CD4-positive, alpha-beta T cell (primary cell): ENCODE data around the gene SACS. TPM values are rescaled to one million over a fixed set of nuclear protein-coding genes. Genes with fewer than 3 reads are reported as not detected.
"Not testable (repeated sequence)": the region's sequence is repeated elsewhere in the genome, so short reads cannot be mapped to it uniquely, and the experiment has no call there.

ENCODE experiments used
- ATAC-seq: fragments of 200-7000 bp; cut with Tn5 transposase; one replicate; pipeline ENCODE4 v1.10.0; 2022; ENCODE audit warnings: mild to moderate bottlenecking; ENCODE audit not compliant: poor library complexity
- CTCF ChIA-PET: fragments of 350-600 bp; sonication (Branson Sonifier 250); formaldehyde crosslinking; loops from one replicate; lab custom pipeline; 2021; ENCODE audit warnings: antibody characterized with exemption, inconsistent platforms; lab: Charles Lee
- POLR2A ChIA-PET: fragments of 350-600 bp; sonication (Branson Sonifier 250); formaldehyde crosslinking; loops from one replicate; lab custom pipeline; 2021; ENCODE audit warnings: antibody characterized with exemption, inconsistent platforms; lab: Charles Lee
- DNase-seq, 14 experiments: peaks; one replicate each; pipeline ENCODE4 v3.0.0-alpha.2; 2013 to 2020; ENCODE audit warnings: mixed read lengths in 2 of 14
- H3K27ac ChIP-seq, 2 donors: one replicate each; pipeline versions ENCODE4 v1.5.1 to v1.7.0; 2013; ENCODE audit warnings: low read length in 2 of 2, low read depth in 1 of 2, mild to moderate bottlenecking in 1 of 2
- H3K27me3 ChIP-seq, 2 experiments: 1 replicate in 1 of 2; 2 replicates in 1 of 2; pipeline versions ENCODE4 v1.6.1 to v1.7.0; 2013; ENCODE audit warnings: low read length in 2 of 2, control low read depth in 1 of 2, mild to moderate bottlenecking in 1 of 2, moderate library complexity in 1 of 2; ENCODE audit not compliant: insufficient read depth in 2 of 2, control insufficient read depth in 1 of 2
- H3K36me3 ChIP-seq: one replicate; pipeline ENCODE4 v1.6.1; 2013; ENCODE audit warnings: low read length, control low read depth; ENCODE audit not compliant: insufficient read depth
- H3K4me1 ChIP-seq: one replicate; pipeline ENCODE4 v1.6.1; 2013; ENCODE audit warnings: low read length, control low read depth; ENCODE audit not compliant: insufficient read depth
- H3K4me3 ChIP-seq: one replicate; pipeline ENCODE4 v1.5.1; 2013; ENCODE audit warnings: mild to moderate bottlenecking, low read length, moderate library complexity
- H3K9me3 ChIP-seq, 2 experiments: 1 replicate in 1 of 2; 2 replicates in 1 of 2; pipeline versions ENCODE4 v1.6.1 to v1.7.0; 2013; ENCODE audit warnings: low read length in 2 of 2, mild to moderate bottlenecking in 2 of 2, control low read depth in 1 of 2, moderate library complexity in 1 of 2; ENCODE audit not compliant: control insufficient read depth in 1 of 2, insufficient read depth in 1 of 2
- H3K27ac Mint-ChIP-seq: one replicate; pipeline ENCODE4 v1.8.0; 2020; ENCODE audit warnings: mixed read lengths
- H3K27me3 Mint-ChIP-seq: one replicate; pipeline ENCODE4 v1.8.0; 2021; ENCODE audit warnings: mixed read lengths
- H3K36me3 Mint-ChIP-seq: one replicate; pipeline ENCODE4 v1.8.0; 2021; ENCODE audit warnings: low read depth, mixed read lengths
- H3K4me1 Mint-ChIP-seq: one replicate; pipeline ENCODE4 v1.8.0; 2021; ENCODE audit warnings: low read depth, mixed read lengths
- H3K4me3 Mint-ChIP-seq: one replicate; pipeline ENCODE4 v1.8.0; 2020; ENCODE audit warnings: mild to moderate bottlenecking, mixed read lengths
- H3K9me3 Mint-ChIP-seq: one replicate; pipeline ENCODE4 v1.8.0; 2020; ENCODE audit warnings: mixed read lengths
- CTCF ChIP-seq: fragments of 200-600 bp; IDR thresholded peaks from one replicate; pipeline ENCODE4 v1.8.0; 2022; ENCODE audit warnings: antibody characterized with exemption, mild to moderate bottlenecking
- intact Hi-C, 2 experiments: fragments of 100-400 bp; cut with DNase I in 1 of 2; cut with micrococcal nuclease in 1 of 2; formaldehyde crosslinking; loops; one replicate each; pipeline versions ENCODE4 v1.15.1 to v1.9.0; 2023 to 2025; cut with DNase I, micrococcal nuclease
- total RNA-seq, 174 experiments: library from RNA in 2 of 174; stranded (reverse) in 2 of 174; gene quantifications; one replicate each; pipeline ENCODE4 v1.2.3 and lab custom pipeline; 2021 to 2026

The SACS gene
- total RNA-seq, 2 experiments from 2014 or later = 8.7 to 11.6 TPM

GRCh38 chr13:23440821-23441618 lies 7.5 kb upstream of the SACS start:
- H3K4me3 Mint-ChIP-seq = no peak overlapping the region
- H3K27me3 Mint-ChIP-seq = no peaks in the 10 kb centered on the region
- ChIA-PET CTCF (no interaction called here), POLR2A (no interaction called here)
- Histone ChIP-seq H3K27ac (no peak overlapping the region), H3K36me3 (no peaks in the 10 kb centered on the region), H3K9me3 (no peaks in the 10 kb centered on the region), H3K27me3 (peaks cover 0 to 2% of the 10 kb centered on the region in 2 experiments), H3K4me1 (no peaks in the 10 kb centered on the region), H3K4me3 (no peak overlapping the region)
- no peak for DNase-seq
- no peak for ATAC-seq
- TF ChIP-seq CTCF = no peak
- no peaks in the 10 kb centered on the region for H3K9me3 Mint-ChIP-seq
- intact Hi-C loops = no loop called here
- H3K36me3 Mint-ChIP-seq = no peaks in the 10 kb centered on the region
- H3K4me1 Mint-ChIP-seq = no peaks in the 10 kb centered on the region
- no peak overlapping the region for H3K27ac Mint-ChIP-seq

GRCh38 chr13:23440324-23440723 lies 6.8 kb upstream of the SACS start:
- H3K36me3 Mint-ChIP-seq, H3K27me3 Mint-ChIP-seq, DNase-seq, H3K4me3 ChIP-seq, H3K4me3 Mint-ChIP-seq, H3K4me1 ChIP-seq, H3K4me1 Mint-ChIP-seq, H3K9me3 Mint-ChIP-seq, H3K27ac ChIP-seq, H3K27ac Mint-ChIP-seq, H3K27me3 ChIP-seq, intact Hi-C loops, H3K9me3 ChIP-seq, ATAC-seq, POLR2A ChIA-PET, H3K36me3 ChIP-seq, CTCF ChIA-PET: not testable (repeated sequence)

GRCh38 chr13:23437916-23438315 lies 4.4 kb upstream of the SACS start:
- DNase-seq (no peak), ATAC-seq (no peak)
- no peak overlapping the region for H3K4me3 Mint-ChIP-seq
- H3K4me3 ChIP-seq = no peak overlapping the region
- CTCF ChIA-PET = no interaction called here
- H3K9me3 Mint-ChIP-seq = no peaks in the 10 kb centered on the region
- H3K27ac Mint-ChIP-seq = no peak overlapping the region
- no peaks in the 10 kb centered on the region for H3K36me3 Mint-ChIP-seq
- POLR2A ChIA-PET = no interaction called here
- H3K27me3 Mint-ChIP-seq = peaks cover 21% of the 10 kb centered on the region
- TF ChIP-seq CTCF = no peak
- H3K27ac ChIP-seq = no peak overlapping the region
- intact Hi-C loops = no loop called here
- peaks cover 13% of the 10 kb centered on the region for H3K4me1 Mint-ChIP-seq
- H3K36me3 ChIP-seq = no peaks in the 10 kb centered on the region
- peaks cover 0 to 5% of the 10 kb centered on the region in 2 experiments for H3K9me3 ChIP-seq
- H3K27me3 ChIP-seq = peaks cover 12 to 15% of the 10 kb centered on the region in 2 experiments
- H3K4me1 ChIP-seq = no peaks in the 10 kb centered on the region
